Measurements from ENCODE around the gene PTPRA.

DNA sequence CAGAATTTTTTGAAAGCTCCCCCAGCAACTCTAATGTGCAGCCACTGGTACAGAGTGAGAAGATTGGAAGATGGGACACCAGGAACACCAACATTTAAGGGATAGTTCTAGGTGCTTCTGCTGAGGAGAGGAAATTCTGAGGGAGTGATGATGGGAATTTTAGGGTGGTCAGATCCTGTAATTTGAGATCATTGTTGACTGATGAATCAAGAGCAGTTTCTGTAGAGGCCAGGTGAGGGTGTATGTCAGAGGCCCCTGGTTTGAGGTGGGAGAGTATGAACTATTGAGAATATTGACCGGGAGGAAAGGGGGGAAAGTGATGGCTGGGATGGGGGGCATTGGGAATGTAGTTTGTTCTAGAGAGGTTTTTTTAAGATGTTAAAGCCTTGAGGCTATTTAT, 47.2 kb downstream of the PTPRA start:
- TF ChIP-seq, protein P1, sequence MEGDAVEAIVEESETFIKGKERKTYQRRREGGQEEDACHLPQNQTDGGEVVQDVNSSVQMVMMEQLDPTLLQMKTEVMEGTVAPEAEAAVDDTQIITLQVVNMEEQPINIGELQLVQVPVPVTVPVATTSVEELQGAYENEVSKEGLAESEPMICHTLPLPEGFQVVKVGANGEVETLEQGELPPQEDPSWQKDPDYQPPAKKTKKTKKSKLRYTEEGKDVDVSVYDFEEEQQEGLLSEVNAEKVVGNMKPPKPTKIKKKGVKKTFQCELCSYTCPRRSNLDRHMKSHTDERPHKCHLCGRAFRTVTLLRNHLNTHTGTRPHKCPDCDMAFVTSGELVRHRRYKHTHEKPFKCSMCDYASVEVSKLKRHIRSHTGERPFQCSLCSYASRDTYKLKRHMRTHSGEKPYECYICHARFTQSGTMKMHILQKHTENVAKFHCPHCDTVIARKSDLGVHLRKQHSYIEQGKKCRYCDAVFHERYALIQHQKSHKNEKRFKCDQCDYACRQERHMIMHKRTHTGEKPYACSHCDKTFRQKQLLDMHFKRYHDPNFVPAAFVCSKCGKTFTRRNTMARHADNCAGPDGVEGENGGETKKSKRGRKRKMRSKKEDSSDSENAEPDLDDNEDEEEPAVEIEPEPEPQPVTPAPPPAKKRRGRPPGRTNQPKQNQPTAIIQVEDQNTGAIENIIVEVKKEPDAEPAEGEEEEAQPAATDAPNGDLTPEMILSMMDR (IDR thresholded peaks at IDR 0.05) = no peak
- TF ChIP-seq POLR2A (IDR thresholded peaks at IDR 0.05) = no peak
